A172 (cell line): ENCODE results near the gene SSTR3. TPM values are rescaled to one million over a fixed set of nuclear protein-coding genes. Genes with fewer than 3 reads are reported as not detected.

Source experiments
- total RNA-seq: library from RNA; depleted of rRNA; stranded (reverse); fragments of >200 nt; shearing (Covaris generic); gene quantifications from 2 replicates; pipeline ENCODE4 v1.2.3, GENCODE V29; 2014; rRNA removed

SSTR3 gene
- total RNA-seq, 1 experiment from 2014 or later, result not detected

Other genes with a start within 250 kb of the SSTR3 start
- gene TST, start 193.0 kb downstream of the SSTR3 start, total RNA-seq, result 37.3 and 48.1 TPM in 2 replicates
- gene MPST, start 192.7 kb downstream of the SSTR3 start, total RNA-seq, result 57.0 and 68.4 TPM in 2 replicates
- gene KCTD17, start 160.7 kb downstream of the SSTR3 start, total RNA-seq, result 20.5 and 21.3 TPM in 2 replicates
- not detected in 2 replicates for gene TMPRSS6, start 102.8 kb downstream of the SSTR3 start, total RNA-seq
- gene IL2RB, start 62.6 kb downstream of the SSTR3 start, total RNA-seq, result 0.02 TPM in 1 of 2 replicates, not detected in the other
- 2.1 and 7.7 TPM in 2 replicates for gene C1QTNF6, start 24.2 kb downstream of the SSTR3 start, total RNA-seq
- 51.7 and 60.2 TPM in 2 replicates for gene RAC2, start 31.8 kb upstream of the SSTR3 start, total RNA-seq
- gene CYTH4, start 70.0 kb upstream of the SSTR3 start, total RNA-seq, result 0.26 and 0.43 TPM in 2 replicates
- 0.93 and 1.1 TPM in 2 replicates for gene ELFN2, start 215.0 kb upstream of the SSTR3 start, total RNA-seq